PC-9 (cell line): ENCODE measurements around the gene RNASE7. TPM values are rescaled to one million over a fixed set of nuclear protein-coding genes. Genes with fewer than 3 reads are reported as not detected.

Experiments
- BruUV-seq: library from RNA; stranded (reverse); fragments of 400-500 nt; replicated peaks from 2 replicates; lab custom pipeline; 2021; lab: Mats Ljungman, UMichigan
- CTCF ChIA-PET: fragments of 300-600 bp; sonication (Branson Sonifier 250); formaldehyde crosslinking; loops from one replicate; lab custom pipeline; 2022; ENCODE audit warnings: antibody characterized with exemption; lab: Charles Lee
- POLR2A ChIA-PET: fragments of 300-600 bp; sonication (Branson Sonifier 250); formaldehyde crosslinking; loops from one replicate; lab custom pipeline; 2022; ENCODE audit warnings: antibody characterized with exemption; ENCODE audit not compliant: unreplicated experiment; lab: Charles Lee
- DNase-seq, 2 experiments: peaks; one replicate each; pipeline versions ENCODE4 v3.0.0 to v3.0.0-alpha.2; 2015 to 2022; ENCODE audit warnings: mixed read lengths in 1 of 2
- H2AFZ ChIP-seq: fragments of 200-600 bp; sonication (generic); 2 replicates; pipeline ENCODE4 v1.8.1; 2017; ENCODE audit warnings: antibody characterized with exemption
- H3F3A ChIP-seq: fragments of 200-600 bp; sonication (generic); 2 replicates; pipeline ENCODE4 v1.8.1; 2017; ENCODE audit warnings: antibody characterized with exemption, mild to moderate bottlenecking, low read depth; ENCODE audit not compliant: insufficient read depth
- H3K27ac ChIP-seq: fragments of 200-600 bp; sonication (generic); 2 replicates; pipeline ENCODE4 v1.6.1; 2016; ENCODE audit warnings: mixed run types
- H3K27me3 ChIP-seq: fragments of 200-600 bp; sonication (generic); 2 replicates; pipeline ENCODE4 v1.6.1; 2016; ENCODE audit warnings: low read depth, mixed run types; ENCODE audit not compliant: insufficient read depth
- H3K36me3 ChIP-seq: fragments of 200-600 bp; sonication (generic); 2 replicates; pipeline ENCODE4 v1.6.1; 2016; ENCODE audit warnings: low read depth, mixed run types
- H3K4me1 ChIP-seq: fragments of 200-600 bp; sonication (generic); replicated peaks from 2 replicates; pipeline ENCODE4 v1.6.1; 2016; ENCODE audit warnings: mixed run types; ENCODE audit not compliant: insufficient read depth
- H3K4me2 ChIP-seq: fragments of 200-600 bp; sonication (generic); 2 replicates; pipeline ENCODE4 v1.6.1; 2017; ENCODE audit warnings: mixed run types
- H3K4me3 ChIP-seq: fragments of 200-600 bp; sonication (generic); 2 replicates; pipeline ENCODE4 v1.6.1; 2016; ENCODE audit warnings: mixed run types
- H3K79me2 ChIP-seq: fragments of 200-600 bp; sonication (generic); 2 replicates; pipeline ENCODE4 v1.6.1; 2017; ENCODE audit warnings: low read depth, mixed run types
- H3K9me2 ChIP-seq: fragments of 200-600 bp; sonication (generic); 2 replicates; pipeline ENCODE4 v1.8.1; 2017; ENCODE audit warnings: mild to moderate bottlenecking; ENCODE audit not compliant: insufficient read depth
- H3K9me3 ChIP-seq: fragments of 200-600 bp; sonication (generic); 2 replicates; pipeline ENCODE4 v1.8.1; 2016; ENCODE audit warnings: low read depth; ENCODE audit not compliant: insufficient read depth
- H4K20me1 ChIP-seq: fragments of 200-600 bp; sonication (generic); 2 replicates; pipeline ENCODE4 v1.8.1; 2017; ENCODE audit not compliant: insufficient read depth
- CTCF ChIP-seq: fragments of 200-600 bp; sonication (generic); conservative IDR thresholded peaks from 2 replicates; pipeline ENCODE4 v1.6.1; 2017; ENCODE audit warnings: mixed run types, antibody characterized with exemption, mild to moderate bottlenecking, moderate library complexity
- EZH2 ChIP-seq: fragments of 200-600 bp; sonication (generic); IDR thresholded peaks from 2 replicates; pipeline ENCODE4 v1.8.0; 2017; ENCODE audit warnings: antibody characterized with exemption, low read depth
- intact Hi-C: fragments of 100-400 bp; cut with micrococcal nuclease; formaldehyde crosslinking; loops from one replicate; pipeline ENCODE4 v1.10.0; 2022; ENCODE audit not compliant: unreplicated experiment
- total RNA-seq: library from RNA; stranded (reverse); gene quantifications from 2 replicates; pipeline ENCODE4 v1.2.3, GENCODE V29; 2021

RNASE7 gene
- total RNA-seq, 1 experiment from 2014 or later = not detected

- no peak overlapping the region for H2AFZ ChIP-seq
- ChIA-PET CTCF (no interaction called here), POLR2A (no interaction called here)
- H3K4me3 ChIP-seq = no peak overlapping the region
- H3K27me3 ChIP-seq = no peaks in the 10 kb centered on the region
- no peaks in the 10 kb centered on the region for H3K36me3 ChIP-seq
- no peaks in the 10 kb centered on the region for H3K9me2 ChIP-seq
- no TSS peak for BruUV-seq
- no peaks in the 10 kb centered on the region for H4K20me1 ChIP-seq
- no peak for TF ChIP-seq EZH2
- TF ChIP-seq CTCF = no peak
- no peak overlapping the region for H3K27ac ChIP-seq
- no peaks in the 10 kb centered on the region for H3K9me3 ChIP-seq
- intact Hi-C loops = loop anchor here (10.0 kb wide), 1 partner anchor 48 kb away; no protein-coding TSS in a partner anchor
- no peak for DNase-seq
- no peaks in the 10 kb centered on the region for H3K4me1 ChIP-seq
- H3F3A ChIP-seq = no peaks in the 10 kb centered on the region
- no peak overlapping the region for H3K4me2 ChIP-seq
- H3K79me2 ChIP-seq = no peaks in the 10 kb centered on the region
Observed at GRCh38 chr14:21016413-21017190, 25.6 kb upstream of the RNASE7 start.

GRCh38 chr14:21017528-21018245, 24.5 kb upstream of the RNASE7 start:
- no peak overlapping the region for H2AFZ ChIP-seq

More at GRCh38 chr14:21017528-21018245, 24.5 kb upstream of the RNASE7 start:
- no peaks in the 10 kb centered on the region for H3K4me1 ChIP-seq
- no peaks in the 10 kb centered on the region for H3K27me3 ChIP-seq
- H3K27ac ChIP-seq = no peak overlapping the region
- H3K36me3 ChIP-seq = no peaks in the 10 kb centered on the region
- H3K4me2 ChIP-seq = no peak overlapping the region
- H3K4me3 ChIP-seq = no peak overlapping the region
- CTCF ChIA-PET = interaction anchor here (0.9 kb wide), 1 partner anchor 47 kb away, joined by 3 read pairs; no protein-coding TSS in a partner anchor
- no peaks in the 10 kb centered on the region for H3K79me2 ChIP-seq
- no peak for TF ChIP-seq CTCF
- TF ChIP-seq EZH2 = no peak
- no peaks in the 10 kb centered on the region for H3F3A ChIP-seq
- no peaks in the 10 kb centered on the region for H3K9me2 ChIP-seq
- no TSS peak for BruUV-seq
- no peaks in the 10 kb centered on the region for H3K9me3 ChIP-seq
- POLR2A ChIA-PET = no interaction called here
- intact Hi-C loops = loop anchor here (10.0 kb wide), 1 partner anchor 47 kb away; no protein-coding TSS in a partner anchor
- no peak for DNase-seq
- H4K20me1 ChIP-seq = no peaks in the 10 kb centered on the region
